ENCODE data around the gene TMEM190.
A peak's percentile ranks its signal among the peaks of the same experiment; 100 is the strongest.
"Not testable (repeated sequence)": the region's sequence is repeated elsewhere in the genome, so short reads cannot be mapped to it uniquely, and the experiment has no call there.

TMEM190 gene

GRCh38 chr19:55391702-55392615 lies 15.3 kb downstream of the TMEM190 start:
- no peak for ATAC-seq

- ATAC-seq = no peak
These were observed 16.5 kb downstream of the TMEM190 start for GRCh38 chr19:55392820-55393761.

GRCh38 chr19:55398200-55398925 lies 21.7 kb downstream of the TMEM190 start:
- peak; percentile 60 to 79 for ATAC-seq

- ATAC-seq = no peak
These were observed 23.9 kb downstream of the TMEM190 start for GRCh38 chr19:55400281-55401087.

- not testable (repeated sequence) for ATAC-seq
These were observed 24.8 kb downstream of the TMEM190 start for GRCh38 chr19:55401390-55401789.

GRCh38 chr19:55402509-55402908 lies 25.9 kb downstream of the TMEM190 start:
- no peak for ATAC-seq

GRCh38 chr19:55405638-55406037 lies 29.0 kb downstream of the TMEM190 start:
- no peak for ATAC-seq

- no peak for ATAC-seq
These were observed 29.6 kb downstream of the TMEM190 start for GRCh38 chr19:55406091-55406825.

- ATAC-seq = no peak
These were observed 30.4 kb downstream of the TMEM190 start for GRCh38 chr19:55406826-55407549.

GRCh38 chr19:55407550-55407799 lies 30.8 kb downstream of the TMEM190 start, which contains the start of gene UBE2S:
UBE2S (minus strand) TSS chr19:55407788; CDS start chr19:55407589, 199 bp downstream.
- peak in 1 of 2 donors; percentile 0 for ATAC-seq

GRCh38 chr19:55407800-55408532 lies 31.3 kb downstream of the TMEM190 start:
- ATAC-seq = peak; percentile 95

GRCh38 chr19:55408533-55408872 lies 31.9 kb downstream of the TMEM190 start:
- no peak for ATAC-seq

GRCh38 chr19:55409179-55409578 lies 32.6 kb downstream of the TMEM190 start:
- not testable (repeated sequence) for ATAC-seq

GRCh38 chr19:55410168-55410567 lies 33.5 kb downstream of the TMEM190 start:
- ATAC-seq = no peak

- peak in 1 of 2 donors; percentile 71 for ATAC-seq
These were observed 41.6 kb downstream of the TMEM190 start for GRCh38 chr19:55418185-55418584.

GRCh38 chr19:55419103-55419502 lies 42.5 kb downstream of the TMEM190 start:
- no peak for ATAC-seq

- ATAC-seq = no peak
These were observed 43.1 kb downstream of the TMEM190 start for GRCh38 chr19:55419624-55420236.

- not testable (repeated sequence) for ATAC-seq
These were observed 44.7 kb downstream of the TMEM190 start for GRCh38 chr19:55421281-55421680.
